ENCODE results near the gene TCOF1. TPM values are rescaled to one million over a fixed set of nuclear protein-coding genes. Genes with fewer than 3 reads are reported as not detected.

The TCOF1 gene
- total and polyA plus RNA-seq, 2 of the 8 experiments (the other 6 are each of a cell fraction or from before 2014, with no cell fraction given) = 35.9 to 170 TPM

- TF ChIP-seq RXRA (IDR thresholded peaks at IDR 0.05; ENCODE audit: insufficient read depth, low read depth, low read length) (no peak), KDM5A (IDR thresholded peaks at IDR 0.05; ENCODE audit: low read length) (no peak), FOSL1 (IDR thresholded peaks at IDR 0.05; ENCODE audit: insufficient read depth, low read depth, low read length) (no peak), KDM4A (IDR thresholded peaks at IDR 0.05; ENCODE audit: low read depth, low read length, severe bottlenecking) (no peak), JUN (IDR thresholded peaks at IDR 0.05; ENCODE audit: low read depth, low read length) (no peak), ATF2 (IDR thresholded peaks at IDR 0.05; ENCODE audit: low read length) (no peak), SP1 (IDR thresholded peaks at IDR 0.05; ENCODE audit: low read depth, low read length) (no peak), RBBP5 (IDR thresholded peaks at IDR 0.05; ENCODE audit: borderline replicate concordance, low read depth, low read length) (no peak), EP300 (IDR thresholded peaks at IDR 0.05; ENCODE audit: borderline replicate concordance in 1 of 2, low read depth in 2 of 2, low read length in 2 of 2) (no peak)
- Histone ChIP-seq H3K36me3 (ENCODE audit: control insufficient read depth in 2 of 4, insufficient read depth in 4 of 4, low read length in 3 of 4) (peaks cover 66 to 96% (median 92%) of the 10 kb centered on the region in 4 experiments), H4K5ac (ENCODE audit: insufficient read length, low read depth, low read length) (no peak overlapping the region), H3K79me2 (ENCODE audit: control insufficient read depth in 1 of 2, insufficient read depth in 2 of 2, low read length in 2 of 2) (no peaks in the 10 kb centered on the region), H3K27ac (ENCODE audit: low read depth, low read length) (no peak overlapping the region), H2AK5ac (ENCODE audit: low read depth, low read length) (no peak overlapping the region), H3K23me2 (ENCODE audit: low read depth, low read length) (no peaks in the 10 kb centered on the region), H2BK120ac (replicated peaks; ENCODE audit: low read depth, low read length) (no peak overlapping the region), H4K20me1 (replicated peaks in 1 of 2; ENCODE audit: control insufficient read depth in 1 of 2, insufficient read depth in 2 of 2, low read length in 2 of 2) (no peaks in the 10 kb centered on the region), H4K8ac (ENCODE audit: extremely low read depth, insufficient read depth, low read length) (no peak overlapping the region), H3K14ac (ENCODE audit: insufficient read length) (no peak overlapping the region), H3K27me3 (replicated peaks in 1 of 4; ENCODE audit: control insufficient read depth in 3 of 4, extremely low read depth in 1 of 4, insufficient read depth in 3 of 4, low read length in 3 of 4) (no peaks in the 10 kb centered on the region), H3K9ac (replicated peaks in 1 of 4; ENCODE audit: extremely low read depth in 1 of 4, low read depth in 3 of 4, low read length in 3 of 4) (no peak overlapping the region), H3K79me1 (ENCODE audit: low read depth, low read length) (no peaks in the 10 kb centered on the region), H2BK15ac (ENCODE audit: low read length) (no peak overlapping the region), H3K9me3 (ENCODE audit: insufficient read depth in 2 of 2, low read depth in 1 of 2, low read length in 1 of 2) (no peaks in the 10 kb centered on the region), H2BK5ac (ENCODE audit: low read depth, low read length) (no peak overlapping the region), H3K4me1 (replicated peaks in 1 of 4; ENCODE audit: control insufficient read depth in 3 of 4, insufficient read depth in 4 of 4, low read length in 3 of 4) (no peaks in the 10 kb centered on the region), H3K4ac (replicated peaks; ENCODE audit: insufficient read length, low read depth, low read length) (no peak overlapping the region), H3K56ac (replicated peaks; ENCODE audit: insufficient read length, low read depth, low read length) (no peak overlapping the region), H3K4me2 (ENCODE audit: insufficient read depth in 1 of 2, low read depth in 2 of 2, low read length in 2 of 2) (no peak overlapping the region), H3K23ac (ENCODE audit: insufficient read length) (no peak overlapping the region), H2AFZ (ENCODE audit: low read length) (no peak overlapping the region), H2BK20ac (ENCODE audit: low read length) (no peak overlapping the region), H2BK12ac (ENCODE audit: low read depth, low read length) (no peak overlapping the region), H3K18ac (ENCODE audit: extremely low read depth, low read length) (no peak overlapping the region), H4K91ac (replicated peaks; ENCODE audit: insufficient read length, low read length) (no peak overlapping the region), H3K4me3 (ENCODE audit: extremely low read depth in 1 of 4, insufficient read depth in 2 of 4, low read depth in 3 of 4, low read length in 4 of 4) (no peak overlapping the region)
- no peak for DNase-seq (ENCODE audit: low read depth in 1 of 2, low spot score in 2 of 2)
- ChIA-PET POLR2A (ENCODE audit: partially characterized antibody) (interaction anchor here (0.6 to 19.1 kb wide), 5 partner anchors 10 to 52 kb away, joined by 3 to 455 read pairs (median 5); partner anchors contain the start of gene TCOF1), CTCF (ENCODE audit: partially characterized antibody) (interaction anchor here (0.8 to 21.5 kb wide), 3 partner anchors 7 to 18 kb away, joined by 3 to 274 read pairs (median 274); no protein-coding TSS in a partner anchor)
- WGBS, 2 experiments (ENCODE audit: extremely low coverage in 1 of 2, insufficient coverage in 1 of 2, insufficient read length in 1 of 2, insufficient replicate concordance in 2 of 2, low coverage in 1 of 2, low lambda C conversion rate in 2 of 2, missing lambda C conversion rate in 1 of 2) = 92% methylated on average over 3 of the region's 3 CpGs; no CpG with 5 or more reads in 1 of the 2 experiments
- no peak for FAIRE-seq
Observed at GRCh38 chr5:150391986-150392385, 34.5 kb downstream of the TCOF1 start.
